H9 (cell line): ENCODE data around the gene KCTD21. TPM values are rescaled to one million over a fixed set of nuclear protein-coding genes. Genes with fewer than 3 reads are reported as not detected.

Experiments used
- DNase-seq: peaks from one replicate; pipeline ENCODE4 v3.0.0-alpha.2; 2017
- H2AFZ ChIP-seq: one replicate; pipeline ENCODE4 v1.6.1; 2013; ENCODE audit warnings: mild to moderate bottlenecking, low read length, control low read depth, moderate library complexity
- H2AK5ac ChIP-seq: 2 replicates; pipeline ENCODE4 v1.6.1; 2013; ENCODE audit warnings: low read length, control low read depth, mixed read lengths; ENCODE audit not compliant: insufficient read length
- H2BK120ac ChIP-seq: one replicate; pipeline ENCODE4 v1.6.1; 2013; ENCODE audit warnings: low read depth, mild to moderate bottlenecking, low read length, control low read depth, inconsistent platforms; ENCODE audit not compliant: poor library complexity, severe bottlenecking
- H2BK12ac ChIP-seq: 2 replicates; pipeline ENCODE4 v1.6.1; 2013; ENCODE audit warnings: low read length, control low read depth, mixed read lengths, low read depth; ENCODE audit not compliant: insufficient read length
- H2BK15ac ChIP-seq: 2 replicates; pipeline ENCODE4 v1.6.1; 2013; ENCODE audit warnings: low read depth, low read length, control low read depth
- H2BK20ac ChIP-seq: one replicate; pipeline ENCODE4 v1.6.1; 2013; ENCODE audit warnings: low read depth, mild to moderate bottlenecking, low read length, control low read depth, inconsistent platforms; ENCODE audit not compliant: poor library complexity, severe bottlenecking
- H2BK5ac ChIP-seq: 2 replicates; pipeline ENCODE4 v1.6.1; 2013; ENCODE audit warnings: low read length, control low read depth, mixed read lengths; ENCODE audit not compliant: insufficient read length
- H3K14ac ChIP-seq: 2 replicates; pipeline ENCODE4 v1.6.1; 2013; ENCODE audit warnings: low read length, control low read depth; ENCODE audit not compliant: insufficient read depth
- H3K18ac ChIP-seq: 2 replicates; pipeline ENCODE4 v1.6.1; 2013; ENCODE audit warnings: low read depth, mild to moderate bottlenecking, mixed read lengths, low read length, control low read depth; ENCODE audit not compliant: insufficient read length
- H3K23ac ChIP-seq: 2 replicates; pipeline ENCODE4 v1.6.1; 2013; ENCODE audit warnings: low read length, control low read depth, mixed read lengths, low read depth; ENCODE audit not compliant: insufficient read length
- H3K23me2 ChIP-seq: 2 replicates; pipeline ENCODE4 v1.6.1; 2013; ENCODE audit warnings: low read depth, mild to moderate bottlenecking, mixed read lengths, low read length, control low read depth; ENCODE audit not compliant: insufficient read length, poor library complexity, severe bottlenecking
- H3K27ac ChIP-seq: 2 replicates; pipeline ENCODE4 v1.5.1; 2013; ENCODE audit warnings: low read length, control low read depth, mixed read lengths, low read depth; ENCODE audit not compliant: insufficient read length
- H3K27me3 ChIP-seq: 2 replicates; pipeline ENCODE4 v1.6.1; 2013; ENCODE audit warnings: low read length, control low read depth, inconsistent platforms; ENCODE audit not compliant: insufficient read depth
- H3K4ac ChIP-seq: 2 replicates; pipeline ENCODE4 v1.6.1; 2013; ENCODE audit warnings: low read depth, mild to moderate bottlenecking, control low read depth, inconsistent platforms, low read length, moderate library complexity
- H3K4me1 ChIP-seq: 2 replicates; pipeline ENCODE4 v1.6.1; 2013; ENCODE audit warnings: low read length, control low read depth, inconsistent platforms; ENCODE audit not compliant: insufficient read depth
- H3K4me2 ChIP-seq: 2 replicates; pipeline ENCODE4 v1.6.1; 2013; ENCODE audit warnings: low read length, control low read depth, mixed read lengths; ENCODE audit not compliant: insufficient read length, insufficient read depth
- H3K56ac ChIP-seq: 2 replicates; pipeline ENCODE4 v1.6.1; 2013; ENCODE audit warnings: low read depth, mild to moderate bottlenecking, mixed read lengths, low read length, control low read depth; ENCODE audit not compliant: insufficient read length
- H3K79me1 ChIP-seq: 2 replicates; pipeline ENCODE4 v1.6.1; 2013; ENCODE audit warnings: low read depth, mild to moderate bottlenecking, moderate library complexity, low read length, control low read depth, inconsistent platforms; ENCODE audit not compliant: insufficient read depth, poor library complexity, severe bottlenecking
- H3K79me2 ChIP-seq: 2 replicates; pipeline ENCODE4 v1.6.1; 2013; ENCODE audit warnings: low read length, control low read depth, inconsistent platforms; ENCODE audit not compliant: insufficient read depth
- H3K9ac ChIP-seq: 2 replicates; pipeline ENCODE4 v1.6.1; 2013; ENCODE audit warnings: low read length, control low read depth, mixed read lengths; ENCODE audit not compliant: insufficient read length; ENCODE audit errors: extremely low read depth
- H3K9me3 ChIP-seq: one replicate; pipeline ENCODE4 v1.6.1; 2013; ENCODE audit warnings: low read depth, low read length, inconsistent platforms; ENCODE audit not compliant: control insufficient read depth
- H3T11ph ChIP-seq: one replicate; pipeline ENCODE4 v1.6.1; 2013; ENCODE audit warnings: mild to moderate bottlenecking, low read length, control low read depth, inconsistent platforms
- H4K20me1 ChIP-seq: one replicate; pipeline ENCODE4 v1.6.1; 2013; ENCODE audit not compliant: control insufficient read depth, insufficient read length, insufficient read depth
- H4K5ac ChIP-seq: 2 replicates; pipeline ENCODE4 v1.6.1; 2013; ENCODE audit warnings: low read depth, mild to moderate bottlenecking, mixed read lengths, low read length, control low read depth; ENCODE audit not compliant: insufficient read length
- H4K8ac ChIP-seq: replicated peaks from 2 replicates; pipeline ENCODE4 v1.6.1; 2013; ENCODE audit warnings: low read length, control low read depth, mixed read lengths, low read depth; ENCODE audit not compliant: insufficient read length
- H4K91ac ChIP-seq: 2 replicates; pipeline ENCODE4 v1.6.1; 2013; ENCODE audit warnings: low read depth, mild to moderate bottlenecking, moderate library complexity, mixed read lengths, low read length, control low read depth; ENCODE audit not compliant: insufficient read length
- H3K27ac Mint-ChIP-seq, 3 experiments: 2 replicates in 2 of 3; 3 replicates in 1 of 3; pipeline ENCODE4 v1.8.0; 2020 to 2021; ENCODE audit warnings: mixed read lengths in 3 of 3, mild to moderate bottlenecking in 1 of 3, moderate library complexity in 1 of 3
- H3K27me3 Mint-ChIP-seq: 2 replicates; pipeline ENCODE4 v1.8.0; 2021; ENCODE audit warnings: low read depth, mild to moderate bottlenecking, moderate library complexity, mixed read lengths
- H3K36me3 Mint-ChIP-seq, 3 experiments: 2 replicates in 2 of 3; 3 replicates in 1 of 3; pipeline ENCODE4 v1.8.0; 2020 to 2021; ENCODE audit warnings: low read depth in 3 of 3, mixed read lengths in 3 of 3; ENCODE audit not compliant: insufficient read depth in 1 of 3
- H3K4me1 Mint-ChIP-seq, 2 experiments: 2 replicates each; pipeline ENCODE4 v1.8.0; 2020; ENCODE audit warnings: mixed read lengths in 2 of 2
- H3K4me3 Mint-ChIP-seq, 2 experiments: 2 replicates in 1 of 2; 3 replicates in 1 of 2; pipeline ENCODE4 v1.8.0; 2020 to 2021; ENCODE audit warnings: mild to moderate bottlenecking in 2 of 2, mixed read lengths in 2 of 2, moderate library complexity in 1 of 2
- H3K9me3 Mint-ChIP-seq, 2 experiments: 2 replicates in 1 of 2; 3 replicates in 1 of 2; pipeline ENCODE4 v1.8.0; 2020; ENCODE audit warnings: mild to moderate bottlenecking in 2 of 2, mixed read lengths in 2 of 2, moderate library complexity in 1 of 2
- WGBS: extraction: QIAGEN DNeasy Blood & Tissue Kit; methylation state at CpG from one replicate; pipeline ENCODE4 v1.1.7; 2013; ENCODE audit warnings: missing lambda C conversion rate, low lambda C conversion rate, mixed read lengths; ENCODE audit not compliant: insufficient read length; ENCODE audit errors: extremely low coverage; 5-methylcytosine and 5-hydroxymethylcytosine counted together
- total RNA-seq: library from RNA; stranded (reverse); gene quantifications from 2 replicates; pipeline ENCODE4 v1.2.1, GENCODE V29; 2021
- TF ChIP-seq, protein P1 (sequence below): fragments of 200-600 bp; sonication (generic); conservative IDR thresholded peaks from 3 replicates; pipeline ENCODE4 v1.8.0; 2021; ENCODE audit warnings: antibody characterized with exemption, mild to moderate bottlenecking

KCTD21 gene
- total RNA-seq, 1 experiment from 2014 or later = 4.0 TPM

DNA sequence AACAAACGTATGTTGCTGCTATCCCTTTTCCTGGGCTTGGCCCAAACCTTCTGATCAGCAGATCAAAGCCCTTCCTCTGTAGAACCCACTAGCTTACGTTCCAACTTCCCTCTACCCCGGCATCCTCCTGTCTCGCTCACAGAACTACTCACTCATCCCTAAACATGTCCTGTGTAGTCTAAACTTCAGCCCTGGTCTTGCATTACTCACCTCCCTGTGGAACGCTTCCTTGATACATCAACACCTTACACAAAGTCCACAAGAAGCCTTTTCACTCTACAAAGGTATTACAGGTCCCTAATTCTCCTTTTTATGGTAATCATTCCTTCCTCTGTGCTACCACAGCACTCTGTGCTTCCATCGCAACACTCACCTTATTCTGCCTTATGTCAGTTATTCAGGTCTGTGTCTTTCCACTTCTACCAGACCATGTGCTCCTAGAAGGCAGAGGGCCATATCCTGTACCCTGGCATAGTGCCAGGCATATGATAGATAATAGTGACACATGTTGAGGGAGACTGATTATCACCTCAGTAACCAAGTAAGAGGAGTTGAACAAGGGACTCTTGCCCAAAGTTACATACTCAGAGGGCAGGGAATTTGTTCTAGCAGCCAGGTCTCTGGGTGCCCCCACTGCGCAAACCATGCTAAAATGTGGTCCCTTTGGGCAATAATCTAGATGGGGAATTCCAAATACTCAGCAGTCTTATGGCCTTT is 41.9 kb upstream of the KCTD21 start:
- no peak overlapping the region for H2BK120ac ChIP-seq

More for the DNA sequence above, 41.9 kb upstream of the KCTD21 start:
- no peak overlapping the region for H2BK20ac ChIP-seq
- no peak overlapping the region for H2AK5ac ChIP-seq
- DNase-seq = no peak
- no peak overlapping the region for H3K9ac ChIP-seq
- no peak overlapping the region for H2BK12ac ChIP-seq
- WGBS = no CpG with 5 or more reads among the region's 7 CpGs
- no peak overlapping the region for H4K5ac ChIP-seq
- H3K79me2 ChIP-seq = no peaks in the 10 kb centered on the region
- TF ChIP-seq, protein P1, sequence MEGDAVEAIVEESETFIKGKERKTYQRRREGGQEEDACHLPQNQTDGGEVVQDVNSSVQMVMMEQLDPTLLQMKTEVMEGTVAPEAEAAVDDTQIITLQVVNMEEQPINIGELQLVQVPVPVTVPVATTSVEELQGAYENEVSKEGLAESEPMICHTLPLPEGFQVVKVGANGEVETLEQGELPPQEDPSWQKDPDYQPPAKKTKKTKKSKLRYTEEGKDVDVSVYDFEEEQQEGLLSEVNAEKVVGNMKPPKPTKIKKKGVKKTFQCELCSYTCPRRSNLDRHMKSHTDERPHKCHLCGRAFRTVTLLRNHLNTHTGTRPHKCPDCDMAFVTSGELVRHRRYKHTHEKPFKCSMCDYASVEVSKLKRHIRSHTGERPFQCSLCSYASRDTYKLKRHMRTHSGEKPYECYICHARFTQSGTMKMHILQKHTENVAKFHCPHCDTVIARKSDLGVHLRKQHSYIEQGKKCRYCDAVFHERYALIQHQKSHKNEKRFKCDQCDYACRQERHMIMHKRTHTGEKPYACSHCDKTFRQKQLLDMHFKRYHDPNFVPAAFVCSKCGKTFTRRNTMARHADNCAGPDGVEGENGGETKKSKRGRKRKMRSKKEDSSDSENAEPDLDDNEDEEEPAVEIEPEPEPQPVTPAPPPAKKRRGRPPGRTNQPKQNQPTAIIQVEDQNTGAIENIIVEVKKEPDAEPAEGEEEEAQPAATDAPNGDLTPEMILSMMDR = no peak
- no peak overlapping the region for H2BK5ac ChIP-seq
- H3K23me2 ChIP-seq = no peaks in the 10 kb centered on the region
- H3K56ac ChIP-seq = no peak overlapping the region
- no peaks in the 10 kb centered on the region for H3K9me3 Mint-ChIP-seq
- H3K4ac ChIP-seq = no peak overlapping the region; the same call in 1 of the 2 replicates
- H3K36me3 Mint-ChIP-seq = no peaks in the 10 kb centered on the region
- H4K20me1 ChIP-seq = no peaks in the 10 kb centered on the region
- H2AFZ ChIP-seq = no peak overlapping the region
- no peak overlapping the region for H4K91ac ChIP-seq
- H2BK15ac ChIP-seq = no peak overlapping the region
- no peaks in the 10 kb centered on the region for H3K27me3 Mint-ChIP-seq
- peak overlapping the region; percentile 23 for H3K23ac ChIP-seq
- no peak overlapping the region for H3K14ac ChIP-seq
- no peak overlapping the region; a peak in 1 of 7 replicates for H3K27ac Mint-ChIP-seq
- no peak overlapping the region for H3K4me2 ChIP-seq
- no peaks in the 10 kb centered on the region for H3K79me1 ChIP-seq
- peaks cover 2% of the 10 kb centered on the region; the same call in 1 of the 2 replicates for H3K4me1 ChIP-seq
- H4K8ac ChIP-seq = no peak overlapping the region
- no peak overlapping the region for H3K18ac ChIP-seq
- H3T11ph ChIP-seq = no peak overlapping the region
- peaks cover 2 to 7% of the 10 kb centered on the region in 2 experiments; a peak in 2 of 4 replicates for H3K4me1 Mint-ChIP-seq
- H3K9me3 ChIP-seq = no peaks in the 10 kb centered on the region
- H3K4me3 Mint-ChIP-seq = no peak overlapping the region
- no peak overlapping the region for H3K27ac ChIP-seq
- H3K27me3 ChIP-seq = no peaks in the 10 kb centered on the region
